Activated CD8-positive, alpha-beta memory T cell treated with anti-CD3 and anti-CD28 coated beads, Interleukin-2, amount 50 U/mL, for 48 hours (primary cell): ENCODE data around the gene CALML4.
"Not testable (repeated sequence)": the region's sequence is repeated elsewhere in the genome, so short reads cannot be mapped to it uniquely, and the experiment has no call there.

Source experiments
- DNase-seq: peaks from one replicate; pipeline ENCODE4 v3.0.0-alpha.2; 2020

The CALML4 gene

GRCh38 chr15:68207176-68207935, 2.2 kb upstream of the CALML4 start:
- DNase-seq = no peak

- peak; percentile 46 for DNase-seq
Measured at GRCh38 chr15:68206711-68207151, 1.6 kb upstream of the CALML4 start.

GRCh38 chr15:68205954-68206539, 915 bp upstream of the CALML4 start:
- DNase-seq = peak; percentile 46

- peak; percentile 48 for DNase-seq
Measured at GRCh38 chr15:68205558-68205944, 419 bp upstream of the CALML4 start.

GRCh38 chr15:68204361-68204760, 771 bp downstream of the CALML4 start:
- no peak for DNase-seq

GRCh38 chr15:68203956-68204355, 1.2 kb downstream of the CALML4 start:
- DNase-seq = no peak

GRCh38 chr15:68203486-68203885, 1.6 kb downstream of the CALML4 start:
- DNase-seq = no peak

- DNase-seq = not testable (repeated sequence)
Measured at GRCh38 chr15:68202994-68203393, 2.1 kb downstream of the CALML4 start.

- DNase-seq = no peak
Measured at GRCh38 chr15:68201879-68202261, 3.3 kb downstream of the CALML4 start.

GRCh38 chr15:68201153-68201878, 3.8 kb downstream of the CALML4 start:
- DNase-seq = no peak

- DNase-seq = peak; percentile 45
Measured at GRCh38 chr15:68200016-68200861, 4.9 kb downstream of the CALML4 start.

GRCh38 chr15:68199340-68199739, 5.8 kb downstream of the CALML4 start:
- DNase-seq = no peak

GRCh38 chr15:68197661-68198437, 7.3 kb downstream of the CALML4 start:
- DNase-seq = peak; percentile 47

GRCh38 chr15:68197170-68197492, 8.0 kb downstream of the CALML4 start:
- peak; percentile 47 for DNase-seq

- DNase-seq = peak; percentile 49
Measured at GRCh38 chr15:68196445-68197169, 8.5 kb downstream of the CALML4 start.

- DNase-seq = no peak
Measured at GRCh38 chr15:68195336-68196112, 9.6 kb downstream of the CALML4 start.

GRCh38 chr15:68192804-68193486, 12.2 kb downstream of the CALML4 start:
- no peak for DNase-seq

GRCh38 chr15:68192117-68192516, 13.0 kb downstream of the CALML4 start:
- no peak for DNase-seq

- DNase-seq = no peak
Measured at GRCh38 chr15:68191555-68191954, 13.6 kb downstream of the CALML4 start.

- DNase-seq = no peak
Measured at GRCh38 chr15:68190048-68190447, 15.1 kb downstream of the CALML4 start.
